Measurements from ENCODE around the gene LMAN2L.

Gene LMAN2L, protein sequence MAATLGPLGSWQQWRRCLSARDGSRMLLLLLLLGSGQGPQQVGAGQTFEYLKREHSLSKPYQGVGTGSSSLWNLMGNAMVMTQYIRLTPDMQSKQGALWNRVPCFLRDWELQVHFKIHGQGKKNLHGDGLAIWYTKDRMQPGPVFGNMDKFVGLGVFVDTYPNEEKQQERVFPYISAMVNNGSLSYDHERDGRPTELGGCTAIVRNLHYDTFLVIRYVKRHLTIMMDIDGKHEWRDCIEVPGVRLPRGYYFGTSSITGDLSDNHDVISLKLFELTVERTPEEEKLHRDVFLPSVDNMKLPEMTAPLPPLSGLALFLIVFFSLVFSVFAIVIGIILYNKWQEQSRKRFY

DNA sequence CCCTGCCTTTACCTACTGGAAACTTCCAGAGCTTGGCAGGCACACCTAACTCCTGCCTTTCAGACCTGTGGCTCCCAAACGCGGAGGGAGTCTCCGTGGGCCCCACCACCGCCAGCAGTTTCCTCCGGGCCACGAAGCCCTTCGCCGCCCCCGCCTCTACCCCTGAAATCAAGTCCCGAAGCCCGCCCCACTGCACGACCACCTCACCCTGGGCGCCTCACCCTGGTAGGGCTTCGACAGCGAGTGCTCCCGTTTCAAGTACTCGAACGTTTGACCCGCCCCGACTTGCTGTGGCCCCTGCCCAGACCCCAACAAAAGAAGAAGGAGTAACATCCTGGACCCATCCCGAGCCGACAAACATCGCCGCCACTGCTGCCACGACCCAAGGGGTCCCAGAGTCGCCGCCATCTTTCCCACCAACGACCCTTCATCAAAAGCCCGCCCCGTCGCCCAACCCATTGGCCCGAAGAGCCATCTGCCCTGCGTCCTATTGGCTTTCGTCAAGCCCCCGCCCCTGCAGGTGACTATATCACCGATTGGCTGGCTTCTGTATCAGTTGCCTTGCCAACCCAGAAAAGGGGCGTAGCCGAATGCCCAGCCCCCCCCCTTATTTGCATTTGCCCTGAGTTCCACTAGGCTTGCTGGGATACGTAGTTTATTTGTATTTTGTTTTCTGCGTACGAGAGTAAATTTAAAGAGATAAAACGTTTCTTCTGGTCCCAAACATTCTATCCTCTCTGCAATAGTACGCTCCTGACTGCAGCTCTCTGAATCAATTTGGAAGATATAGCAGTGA is at the start of gene LMAN2L:
Gene LMAN2L (minus strand): TSS at position 432 of the 796 bp plus-strand sequence. CDS start 24 bp downstream, at position 408.
- DNase-seq = peak; percentile 95

DNA sequence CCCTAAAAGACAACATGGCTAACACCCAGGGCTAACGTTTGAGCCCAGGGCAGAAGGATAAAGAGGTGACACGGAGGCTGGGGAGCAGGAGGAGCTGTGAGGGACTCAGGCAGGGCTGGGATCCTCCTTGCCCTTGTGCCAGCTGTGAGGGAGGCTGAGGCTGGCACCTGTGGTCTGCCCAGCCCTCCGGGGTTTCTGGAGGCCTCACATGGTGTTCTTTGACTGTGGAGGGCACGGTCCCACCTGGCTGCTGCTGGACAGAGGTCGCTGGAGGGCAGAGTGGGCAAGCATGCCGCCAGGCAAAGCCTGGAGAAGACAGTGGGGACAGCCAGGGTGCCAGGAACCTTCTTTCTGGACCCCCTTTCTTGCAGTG is 49.4 kb upstream of the LMAN2L start:
- no peak for DNase-seq

DNA sequence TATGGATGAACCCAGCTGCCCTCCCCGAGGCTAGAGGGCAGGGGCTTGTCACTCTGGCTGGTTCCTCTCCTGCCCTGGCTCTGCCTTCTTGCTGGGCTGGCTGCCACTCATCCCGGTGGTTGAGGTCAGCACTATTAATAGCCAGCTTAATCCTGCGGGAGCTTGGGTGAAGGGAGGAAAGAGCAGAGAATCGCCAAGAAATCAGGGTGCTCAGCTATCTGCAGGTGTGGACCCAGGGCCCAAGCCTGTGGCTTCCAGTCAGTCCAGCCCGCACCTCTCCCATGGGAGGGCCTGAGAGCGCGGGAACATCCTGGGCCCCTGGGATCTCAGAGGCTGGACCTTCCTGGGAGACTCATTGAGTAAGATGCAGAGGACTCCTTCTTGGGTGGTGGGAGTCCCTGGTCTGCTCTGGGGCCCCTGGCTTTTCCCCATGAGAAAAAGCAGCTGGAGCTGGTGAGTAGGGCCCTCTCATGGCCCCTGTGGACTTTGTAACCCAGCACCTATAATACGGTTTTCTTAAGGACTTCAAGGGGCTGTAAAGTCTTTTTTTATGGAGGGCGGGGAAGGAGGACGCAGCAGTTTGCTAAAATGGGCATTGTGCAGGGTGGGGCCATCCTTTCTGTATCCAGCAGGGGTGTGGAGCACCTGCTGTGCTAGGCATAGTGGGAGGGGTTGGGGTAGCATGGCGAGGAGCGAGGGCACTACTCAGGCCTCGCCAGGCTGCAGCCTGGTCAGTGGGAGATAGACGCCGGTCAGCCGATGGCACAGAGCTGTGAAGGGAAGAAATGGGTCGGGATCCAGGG is 48.8 kb upstream of the LMAN2L start:
- DNase-seq = no peak

DNA sequence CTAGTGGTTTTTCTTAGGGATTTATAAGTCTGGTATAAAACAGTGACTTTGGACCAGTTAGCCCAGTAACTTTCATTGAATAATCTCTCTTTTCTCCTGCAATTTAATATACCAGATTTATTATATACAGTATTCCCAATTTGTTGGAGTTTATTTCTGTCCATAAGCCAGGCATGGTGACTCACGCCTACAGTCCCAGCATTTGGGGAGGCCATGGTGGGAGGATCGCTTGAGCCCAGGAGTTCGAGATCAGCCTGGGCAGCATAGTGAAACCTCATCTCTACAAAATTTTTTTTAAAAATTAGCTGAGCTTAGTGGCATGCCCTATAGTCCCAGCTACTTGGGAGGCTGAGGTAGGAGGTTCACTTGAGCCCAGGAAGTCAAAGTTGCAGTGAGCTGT is 47.5 kb upstream of the LMAN2L start:
- DNase-seq = no peak

DNA sequence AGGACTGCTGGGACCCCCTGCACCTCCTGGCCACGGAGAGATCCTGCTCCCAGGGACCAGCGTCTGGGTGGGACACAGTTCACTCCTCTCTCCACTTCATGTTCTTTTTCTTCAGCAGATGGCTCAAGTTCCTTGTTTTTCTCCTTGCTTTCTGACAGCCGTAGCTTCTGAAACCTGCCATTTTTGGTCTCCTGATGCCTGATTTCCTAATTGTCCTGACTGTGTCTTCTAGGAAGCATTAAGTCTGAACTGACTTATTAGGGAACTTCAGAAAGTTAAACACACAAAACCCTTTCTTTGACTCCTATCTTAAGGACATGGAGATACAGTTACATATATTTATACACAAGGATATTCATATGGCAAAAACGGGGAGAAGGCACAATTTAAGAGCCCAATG is 43.5 kb upstream of the LMAN2L start:
- no peak for DNase-seq

DNA sequence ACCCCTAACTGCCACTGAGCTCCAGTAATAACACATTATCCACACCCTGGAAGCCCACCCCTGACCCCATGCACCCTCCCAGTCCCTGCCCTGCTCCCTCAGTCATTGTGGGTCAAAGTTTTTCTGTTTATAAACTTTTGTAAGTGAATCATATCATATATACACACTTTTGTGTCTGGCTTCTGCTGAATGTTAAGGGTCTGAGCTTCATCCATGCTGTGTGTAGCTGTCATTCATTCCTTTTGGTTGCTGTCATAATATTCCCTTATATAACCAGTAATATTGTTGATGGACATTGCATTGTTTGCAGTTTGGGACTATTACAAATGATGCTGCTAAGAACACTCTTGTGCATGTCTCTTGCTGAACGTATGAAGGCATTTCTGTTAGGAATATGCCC is 35.3 kb upstream of the LMAN2L start:
- no peak for DNase-seq

DNA sequence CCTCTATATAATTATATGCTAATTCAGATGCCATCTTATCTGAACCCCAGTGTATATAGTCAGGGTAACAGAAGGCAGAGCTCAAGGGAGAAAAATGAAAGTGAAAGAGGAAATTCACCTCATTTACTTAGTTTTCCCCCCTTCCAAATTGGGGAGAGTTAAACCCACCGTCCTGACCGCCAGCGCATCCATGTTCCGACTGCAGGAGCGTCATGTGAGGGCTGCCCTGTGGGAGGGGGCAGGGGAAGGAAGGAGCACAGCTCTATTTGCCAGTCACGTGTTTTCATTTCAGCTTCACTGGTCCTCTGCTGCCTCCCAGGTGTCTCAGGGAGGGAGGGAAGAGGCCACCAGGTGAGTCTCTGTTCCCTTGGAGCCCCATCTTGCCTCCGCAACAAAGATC is 34.1 kb upstream of the LMAN2L start:
- DNase-seq = no peak

DNA sequence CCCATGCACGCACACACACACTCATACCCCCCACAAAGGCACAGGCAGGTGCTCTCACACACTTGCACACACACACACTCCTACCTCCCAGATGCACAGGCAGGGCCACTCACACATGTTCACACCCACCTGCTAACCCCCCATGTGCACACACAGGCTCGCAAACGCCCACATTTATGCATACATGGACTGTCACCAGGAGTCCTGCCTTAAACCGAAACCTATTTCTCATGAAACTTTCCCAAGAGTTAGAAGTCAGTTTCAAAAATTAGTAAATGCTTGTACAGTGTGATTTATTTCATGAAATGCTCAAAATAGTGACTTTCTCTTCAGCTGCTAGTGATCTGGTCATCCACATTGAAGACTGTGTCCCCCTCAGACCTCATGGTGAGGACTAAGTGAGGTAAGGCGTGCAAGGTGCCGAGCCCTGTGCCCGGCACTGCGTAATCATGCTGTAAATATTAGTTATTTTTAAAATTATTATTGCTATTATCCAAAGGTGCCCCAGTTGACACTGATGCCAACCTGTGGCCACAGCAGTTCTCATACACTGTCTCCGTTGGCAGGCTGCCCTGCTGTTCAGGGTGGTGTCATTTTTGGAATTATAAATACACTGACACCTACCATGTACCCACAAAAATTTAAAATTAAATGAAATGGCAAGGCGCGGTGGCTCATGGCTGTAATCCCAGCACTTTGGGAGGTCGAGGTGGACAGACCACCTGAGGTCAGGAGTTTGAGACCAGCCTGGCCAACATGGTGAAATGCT is 33.2 kb upstream of the LMAN2L start:
- no peak for DNase-seq

DNA sequence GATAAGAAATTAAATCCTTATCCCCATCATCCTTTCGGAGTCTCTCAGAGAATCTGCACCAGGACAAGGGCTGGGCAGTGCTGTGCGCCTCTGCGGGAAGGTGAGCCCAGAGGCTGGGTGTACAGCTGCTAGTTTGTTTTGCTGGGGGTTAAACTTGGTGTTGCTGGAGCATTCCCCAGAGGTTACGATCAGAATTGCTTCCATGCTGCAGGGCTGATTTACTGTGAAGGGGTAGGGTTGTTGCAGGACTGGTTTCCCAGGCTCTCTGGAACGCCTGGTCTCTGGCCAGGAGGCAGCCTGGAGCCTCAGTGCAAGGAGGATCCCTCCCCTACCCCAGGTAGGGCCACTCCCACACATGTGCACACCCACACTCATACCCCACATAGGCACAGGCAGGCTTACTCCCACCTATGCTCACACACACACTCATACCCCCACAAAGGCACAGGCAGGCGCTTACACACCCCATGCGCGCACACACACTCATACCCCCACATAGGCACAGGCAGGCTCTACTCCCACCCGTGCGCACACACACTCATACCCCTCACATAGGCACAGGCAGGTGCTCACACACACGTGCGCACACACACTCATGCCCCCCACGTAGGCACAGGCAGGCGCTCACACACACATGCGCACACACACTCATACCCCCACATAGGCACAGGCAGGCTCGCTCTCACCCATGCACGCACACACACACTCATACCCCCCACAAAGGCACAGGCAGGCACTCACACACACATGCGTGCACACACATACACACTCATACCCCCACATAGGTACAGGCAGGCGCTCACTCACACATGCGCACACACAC is 32.1 kb upstream of the LMAN2L start:
- no peak for DNase-seq

DNA sequence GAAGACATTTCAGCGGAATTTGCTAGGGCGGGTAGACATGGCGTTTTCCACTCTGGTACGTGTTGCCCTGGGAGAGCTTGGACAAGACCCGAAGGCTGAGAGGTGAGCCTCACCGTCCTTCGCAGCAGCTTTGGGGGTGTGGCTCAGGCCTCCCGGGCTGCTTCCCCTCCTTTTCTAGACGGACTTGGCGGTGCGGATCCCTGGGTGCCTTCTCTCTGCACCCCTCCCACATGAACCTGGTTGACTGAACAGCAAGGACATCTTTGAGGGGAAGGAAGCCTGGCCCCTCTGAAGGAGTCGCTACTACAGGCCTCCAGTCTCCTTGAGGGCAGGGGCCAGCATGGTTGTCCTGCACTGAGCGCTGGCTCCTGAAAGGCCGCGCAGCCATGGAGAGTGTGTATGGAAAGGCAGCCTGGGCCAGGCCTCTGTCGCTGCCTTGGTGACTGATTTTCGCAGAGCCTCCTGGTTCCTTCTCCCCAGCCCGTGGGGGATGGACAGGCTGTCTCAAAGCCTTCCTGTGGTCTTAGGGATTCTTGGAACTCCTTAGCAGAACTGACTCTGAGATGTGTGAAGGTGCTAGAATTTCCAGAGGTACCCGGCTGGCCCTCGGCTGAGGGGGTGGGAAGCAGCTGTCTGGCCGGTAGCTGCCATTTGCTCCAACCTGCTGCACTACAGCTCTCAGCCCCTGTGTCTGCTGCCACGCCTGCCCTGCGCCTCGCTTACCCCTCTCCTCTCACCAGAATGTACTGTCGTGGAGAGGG is 30.8 kb upstream of the LMAN2L start:
- no peak for DNase-seq

DNA sequence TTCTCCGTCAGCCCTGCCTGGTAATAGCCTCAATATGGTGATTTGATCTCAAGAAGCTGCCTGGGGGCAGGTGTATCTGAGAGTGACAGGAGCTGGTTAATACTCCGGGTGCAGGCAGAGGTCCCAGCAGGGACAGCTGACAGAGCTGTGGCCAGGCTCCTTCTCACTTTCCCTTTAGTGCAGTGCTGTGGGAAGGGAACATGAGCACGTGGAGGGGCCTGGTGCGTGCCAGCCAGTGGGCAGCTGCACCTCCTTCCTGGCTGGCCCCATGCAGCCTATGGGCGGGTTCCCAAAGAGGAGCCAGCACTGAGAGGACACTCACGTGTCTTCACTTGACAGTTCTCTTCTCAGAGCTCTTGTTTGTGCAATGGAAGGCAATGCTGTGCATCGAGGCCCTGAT is 29.9 kb upstream of the LMAN2L start:
- no peak for DNase-seq

DNA sequence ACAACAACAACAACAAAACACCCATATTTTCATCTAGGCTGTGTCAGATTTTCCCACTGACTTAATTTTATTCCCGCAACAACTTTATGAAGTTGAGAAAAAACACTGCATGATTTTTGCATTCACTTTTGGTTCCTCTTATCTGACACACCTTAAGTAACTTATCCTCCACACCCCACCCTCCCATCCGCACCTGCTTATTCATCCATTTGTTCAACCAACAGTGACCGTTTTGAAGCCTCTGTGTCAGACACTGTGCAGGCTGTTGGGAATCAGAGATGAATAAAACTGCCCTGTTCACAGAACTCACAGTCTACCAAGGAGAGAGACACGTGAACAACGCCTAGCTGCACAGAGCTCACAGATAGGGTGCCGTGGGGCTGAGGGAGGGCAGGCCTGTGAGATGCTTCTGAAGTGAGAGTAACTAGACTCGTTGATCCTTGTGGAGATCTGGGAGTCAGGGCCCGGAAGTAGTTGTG is 28.3 kb upstream of the LMAN2L start:
- no peak for DNase-seq

DNA sequence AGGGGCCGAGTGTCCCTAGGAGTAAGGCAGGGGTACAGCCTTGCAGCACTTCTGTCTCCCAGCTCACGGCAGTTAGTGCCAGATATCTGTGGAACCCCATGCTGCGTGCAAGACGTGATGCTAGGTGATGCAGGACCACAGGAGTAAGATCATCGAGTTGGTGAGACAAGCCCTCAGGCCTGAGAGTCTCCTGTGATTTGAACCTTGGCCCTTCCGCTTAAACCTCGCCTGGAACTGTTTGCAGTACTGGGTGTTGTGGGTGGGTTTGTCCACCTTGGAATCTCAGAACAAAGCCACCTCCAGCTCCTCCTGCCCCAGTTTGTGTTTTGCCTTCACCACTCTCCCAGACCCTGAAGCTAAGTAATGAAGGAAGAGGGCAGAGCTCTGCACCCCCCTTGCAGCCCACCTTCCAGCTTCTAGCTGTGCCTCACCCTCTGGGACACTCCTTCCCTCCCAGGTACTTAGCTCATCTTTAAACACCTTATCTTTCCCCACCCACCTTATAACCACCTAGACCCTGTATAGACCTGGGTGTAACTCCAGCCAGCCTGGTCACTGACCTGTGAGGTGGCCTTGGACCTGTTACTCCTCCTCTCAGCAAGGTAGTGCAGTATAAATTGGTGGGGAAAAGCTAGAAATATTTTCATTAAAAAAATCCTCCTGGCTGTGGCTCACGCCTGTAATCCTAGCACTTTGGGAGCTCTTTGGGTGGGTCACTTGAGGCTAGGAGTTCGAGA is 27.4 kb upstream of the LMAN2L start:
- no peak for DNase-seq

DNA sequence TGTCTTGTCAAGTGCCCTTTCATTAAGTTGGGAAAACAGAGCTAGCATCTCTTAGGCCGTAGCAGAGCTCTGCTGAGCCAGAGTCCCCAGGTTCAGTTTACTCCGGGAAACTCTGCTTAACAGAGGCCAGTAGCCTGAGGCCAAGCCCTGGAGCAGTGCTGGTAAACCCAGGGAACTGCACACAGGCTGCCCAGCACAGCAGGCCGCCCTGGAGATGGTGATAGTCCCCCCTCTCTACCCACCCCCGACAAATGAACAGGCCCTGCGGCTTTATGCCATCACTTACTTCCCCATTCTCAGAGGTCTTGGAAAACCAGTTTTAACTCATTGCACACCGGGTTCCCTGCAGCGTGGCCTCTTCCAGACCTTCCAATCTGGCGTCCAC is 24.4 kb upstream of the LMAN2L start:
- no peak for DNase-seq

DNA sequence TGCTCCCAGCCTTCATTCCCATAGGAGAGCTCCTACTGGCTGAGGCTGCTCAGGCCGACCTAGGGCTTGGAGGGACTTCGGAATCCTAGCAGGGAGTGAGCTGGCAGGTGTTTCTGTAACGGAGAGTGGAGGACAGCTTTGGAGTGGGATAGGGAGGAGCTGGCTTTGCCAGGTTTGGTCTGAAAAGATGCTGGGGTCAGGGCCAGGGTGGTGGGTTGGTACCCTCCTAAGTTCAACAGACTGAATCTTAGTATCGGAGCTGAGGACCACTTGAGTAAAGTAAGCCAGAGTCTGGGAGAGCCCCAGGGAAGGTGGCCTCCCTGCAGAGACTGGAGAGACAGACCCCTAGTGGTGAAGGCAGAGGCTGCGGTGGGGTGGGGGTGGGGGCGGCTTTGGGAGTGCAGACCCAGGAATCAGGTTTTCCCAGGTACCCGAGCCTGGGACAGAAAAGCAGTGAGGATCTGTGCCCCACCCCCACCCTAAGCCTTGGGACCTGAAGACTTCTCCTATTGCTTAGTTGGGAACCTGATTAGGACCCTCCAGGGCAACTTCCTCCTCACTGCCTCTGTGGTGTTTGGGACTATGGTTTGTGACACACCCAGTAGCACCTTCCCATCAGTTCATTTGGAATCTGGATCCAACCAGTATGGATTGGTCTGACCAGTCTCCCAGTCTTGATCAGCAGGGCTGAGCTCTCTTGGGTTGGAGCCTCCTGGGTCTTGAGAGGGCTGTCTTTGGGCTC is 23.8 kb upstream of the LMAN2L start:
- DNase-seq = no peak

DNA sequence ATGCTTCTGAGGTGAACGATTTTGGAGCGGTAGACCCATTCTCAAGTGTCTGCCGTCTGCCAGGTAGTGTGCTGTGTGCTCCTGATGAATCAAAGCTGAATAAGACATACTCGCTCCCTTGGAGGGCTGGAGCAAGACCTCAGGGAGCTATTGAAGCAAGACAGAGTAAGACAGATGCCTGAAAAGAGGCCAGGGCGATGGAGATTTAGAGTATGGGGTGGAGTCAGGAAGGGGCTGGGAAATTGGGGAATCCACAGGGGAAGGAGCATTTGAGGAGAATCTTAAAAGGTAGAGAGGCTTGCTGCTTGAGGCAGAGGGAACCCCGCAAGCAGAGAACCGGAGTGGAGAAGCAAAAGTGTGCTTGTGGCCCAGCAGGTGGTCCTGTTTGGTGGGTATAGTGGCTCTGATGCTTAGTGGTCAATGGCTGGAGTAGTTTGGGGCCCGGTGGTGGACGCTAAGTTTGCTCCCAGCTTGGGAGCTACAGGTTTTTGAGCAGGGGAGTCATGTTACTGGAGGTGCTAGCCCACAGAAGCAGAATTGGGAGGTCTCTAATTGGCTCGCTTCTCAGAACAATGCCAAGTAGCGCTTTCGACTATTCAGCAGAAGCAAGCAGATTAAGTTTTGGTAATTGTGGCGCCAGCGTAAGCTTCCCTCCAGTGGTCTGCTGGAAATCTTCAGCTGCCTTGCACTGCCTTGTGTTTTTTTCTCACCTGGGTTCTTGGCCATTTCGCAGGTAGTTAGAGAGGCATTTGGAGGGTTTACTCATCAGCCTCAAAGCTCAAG is 22.9 kb upstream of the LMAN2L start:
- DNase-seq = no peak

DNA sequence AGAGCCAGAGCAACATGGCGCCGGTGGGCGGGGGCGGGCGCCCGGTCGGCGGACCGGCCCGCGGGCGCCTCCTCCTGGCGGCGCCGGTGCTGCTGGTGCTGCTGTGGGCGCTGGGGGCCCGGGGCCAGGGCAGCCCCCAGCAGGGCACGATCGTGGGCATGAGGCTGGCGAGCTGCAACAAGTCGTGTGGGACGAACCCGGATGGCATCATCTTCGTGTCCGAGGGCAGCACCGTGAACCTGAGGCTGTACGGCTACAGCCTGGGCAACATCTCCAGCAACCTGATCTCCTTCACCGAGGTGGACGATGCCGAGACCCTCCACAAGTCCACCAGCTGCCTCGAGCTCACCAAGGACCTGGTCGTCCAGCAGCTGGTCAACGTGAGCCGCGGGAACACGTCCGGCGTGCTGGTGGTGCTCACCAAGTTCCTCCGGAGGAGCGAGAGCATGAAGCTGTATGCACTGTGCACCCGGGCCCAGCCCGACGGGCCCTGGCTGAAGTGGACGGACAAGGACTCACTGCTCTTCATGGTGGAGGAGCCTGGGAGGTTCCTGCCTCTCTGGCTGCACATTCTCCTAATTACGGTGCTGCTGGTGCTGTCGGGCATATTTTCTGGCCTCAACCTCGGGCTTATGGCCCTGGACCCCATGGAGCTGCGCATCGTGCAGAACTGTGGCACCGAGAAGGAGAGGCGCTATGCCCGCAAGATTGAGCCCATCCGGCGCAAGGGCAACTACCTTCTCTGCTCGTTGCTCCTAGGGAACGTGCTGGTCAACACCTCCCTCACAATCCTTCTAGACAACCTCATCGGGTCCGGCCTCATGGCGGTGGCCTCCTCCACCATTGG is 21.3 kb upstream of the LMAN2L start:
- no peak for DNase-seq

All from NCI-H446 treated with DMSO at 0.1 percent for 48 hours (cell line).